GM13976 (cell line): ENCODE measurements around the gene FBXO34.

Source experiments
- DNase-seq: peaks from one replicate; pipeline ENCODE4 v3.0.0; 2012; ENCODE audit warnings: low spot score
- in situ Hi-C: fragments of 300-500 bp; cut with MboI; formaldehyde crosslinking; loops from one replicate; pipeline ENCODE4 v1.12.0; 2022; ENCODE audit warnings: low sequenced_read_pairs, mixed read lengths, inconsistent platforms; ENCODE audit not compliant: unreplicated experiment
- TF ChIP-seq, protein P1 (sequence below): IDR thresholded peaks from 2 replicates; pipeline ENCODE4 v1.5.1; 2012; ENCODE audit warnings: borderline replicate concordance, mild to moderate bottlenecking; ENCODE audit not compliant: insufficient read depth; ENCODE audit errors: extremely low read depth, missing control alignments, control extremely low read depth

FBXO34 gene

DNA sequence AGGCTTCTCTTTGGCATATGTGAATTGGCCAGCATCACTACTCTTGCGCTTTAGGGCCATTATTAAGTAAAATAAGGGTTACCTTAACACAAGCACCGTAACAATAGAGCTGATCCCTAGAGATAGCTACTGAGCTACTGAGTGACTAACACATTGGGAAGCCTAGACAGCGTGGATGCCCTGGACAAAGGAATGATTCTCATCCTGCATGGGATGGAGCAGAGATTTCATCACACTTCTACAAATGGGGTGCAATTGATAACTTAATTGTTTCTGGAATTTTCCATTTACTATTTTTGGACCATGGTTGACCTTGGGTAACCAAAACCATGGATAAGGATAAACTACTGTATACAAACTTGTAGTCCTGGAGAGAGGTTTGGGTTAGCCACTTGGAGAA lies 57.1 kb downstream of the FBXO34 start:
- no peak for DNase-seq
- in situ Hi-C loops = no loop called here
- TF ChIP-seq, protein P1, sequence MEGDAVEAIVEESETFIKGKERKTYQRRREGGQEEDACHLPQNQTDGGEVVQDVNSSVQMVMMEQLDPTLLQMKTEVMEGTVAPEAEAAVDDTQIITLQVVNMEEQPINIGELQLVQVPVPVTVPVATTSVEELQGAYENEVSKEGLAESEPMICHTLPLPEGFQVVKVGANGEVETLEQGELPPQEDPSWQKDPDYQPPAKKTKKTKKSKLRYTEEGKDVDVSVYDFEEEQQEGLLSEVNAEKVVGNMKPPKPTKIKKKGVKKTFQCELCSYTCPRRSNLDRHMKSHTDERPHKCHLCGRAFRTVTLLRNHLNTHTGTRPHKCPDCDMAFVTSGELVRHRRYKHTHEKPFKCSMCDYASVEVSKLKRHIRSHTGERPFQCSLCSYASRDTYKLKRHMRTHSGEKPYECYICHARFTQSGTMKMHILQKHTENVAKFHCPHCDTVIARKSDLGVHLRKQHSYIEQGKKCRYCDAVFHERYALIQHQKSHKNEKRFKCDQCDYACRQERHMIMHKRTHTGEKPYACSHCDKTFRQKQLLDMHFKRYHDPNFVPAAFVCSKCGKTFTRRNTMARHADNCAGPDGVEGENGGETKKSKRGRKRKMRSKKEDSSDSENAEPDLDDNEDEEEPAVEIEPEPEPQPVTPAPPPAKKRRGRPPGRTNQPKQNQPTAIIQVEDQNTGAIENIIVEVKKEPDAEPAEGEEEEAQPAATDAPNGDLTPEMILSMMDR = no peak

DNA sequence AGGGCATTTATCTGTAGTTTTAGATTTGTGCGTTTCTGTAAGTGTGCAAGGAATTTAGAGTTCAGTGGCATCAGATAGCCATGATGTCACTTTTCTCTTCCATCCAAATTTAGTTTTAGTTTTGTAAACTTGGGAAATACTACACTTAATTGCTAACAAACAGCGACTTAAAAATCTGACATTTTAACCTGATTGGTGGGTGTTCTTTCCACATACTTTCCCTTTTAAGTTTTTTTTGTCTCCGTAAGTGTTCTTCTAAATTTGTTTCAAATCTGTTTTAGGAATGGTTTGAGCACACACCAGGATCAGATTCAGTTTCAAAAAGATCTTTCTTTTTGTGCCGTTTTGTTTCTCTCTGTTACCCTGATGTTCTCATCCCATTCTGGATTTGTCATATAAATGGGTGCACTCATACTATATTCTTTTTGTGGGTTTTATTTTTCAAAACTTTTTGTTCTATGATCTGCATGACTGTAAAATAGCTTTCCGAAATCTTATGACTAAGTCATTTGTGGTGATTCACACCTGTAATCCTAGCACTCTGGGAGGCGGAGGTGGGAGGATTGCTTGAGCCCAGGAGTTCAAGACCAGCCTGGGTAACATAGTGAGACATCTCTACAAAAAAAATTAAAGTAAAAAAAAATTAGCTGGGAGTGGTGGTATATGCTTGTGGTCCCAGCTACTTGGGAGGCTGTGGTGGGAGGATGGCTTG lies 58.9 kb downstream of the FBXO34 start:
- DNase-seq = no peak
- TF ChIP-seq, protein P1 = no peak
- in situ Hi-C loops = no loop called here

DNA sequence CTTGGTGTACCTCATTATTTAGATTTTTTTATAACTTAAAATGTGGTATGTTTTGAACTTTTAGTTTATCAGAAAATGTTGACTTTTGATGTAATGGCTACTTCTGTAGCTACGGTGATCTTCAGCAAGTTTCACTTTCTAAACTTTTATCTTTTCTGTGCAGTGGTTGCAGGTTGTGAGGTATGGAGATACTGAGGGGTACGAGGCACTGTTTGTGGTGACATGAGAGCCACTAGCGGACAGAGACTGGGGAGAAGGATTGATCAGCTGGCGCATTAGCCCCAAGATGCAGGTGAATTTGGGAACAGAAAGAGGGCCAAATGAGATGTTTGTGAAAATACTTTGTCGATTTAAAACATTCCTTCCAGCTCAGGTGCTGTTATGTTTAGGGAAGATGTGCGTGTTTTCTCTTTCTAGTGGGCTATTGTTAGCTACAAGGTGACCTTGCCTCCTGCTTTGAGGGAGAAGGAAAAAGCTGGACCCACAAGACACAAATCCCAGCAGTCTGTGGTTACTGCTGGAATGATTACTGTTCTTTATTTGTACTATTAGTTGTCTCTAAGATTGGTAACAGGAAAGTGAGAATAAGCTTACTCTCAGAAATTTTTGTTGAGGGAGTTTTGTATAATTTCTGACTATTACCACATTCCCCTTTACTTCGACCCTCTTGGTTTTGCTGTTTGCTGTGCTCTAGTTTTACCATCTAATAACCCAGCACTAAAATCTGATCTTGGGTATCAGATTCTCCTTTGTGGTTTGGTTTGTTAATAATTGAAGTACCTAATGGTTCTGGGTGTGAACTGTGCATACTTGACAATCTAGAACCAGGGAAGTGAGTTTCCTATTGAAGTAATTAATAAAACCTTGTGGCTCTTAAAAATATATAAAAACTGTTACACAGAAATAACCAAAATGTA lies 61.7 kb downstream of the FBXO34 start:
- in situ Hi-C loops = no loop called here
- no peak for DNase-seq
- TF ChIP-seq, protein P1 = no peak

DNA sequence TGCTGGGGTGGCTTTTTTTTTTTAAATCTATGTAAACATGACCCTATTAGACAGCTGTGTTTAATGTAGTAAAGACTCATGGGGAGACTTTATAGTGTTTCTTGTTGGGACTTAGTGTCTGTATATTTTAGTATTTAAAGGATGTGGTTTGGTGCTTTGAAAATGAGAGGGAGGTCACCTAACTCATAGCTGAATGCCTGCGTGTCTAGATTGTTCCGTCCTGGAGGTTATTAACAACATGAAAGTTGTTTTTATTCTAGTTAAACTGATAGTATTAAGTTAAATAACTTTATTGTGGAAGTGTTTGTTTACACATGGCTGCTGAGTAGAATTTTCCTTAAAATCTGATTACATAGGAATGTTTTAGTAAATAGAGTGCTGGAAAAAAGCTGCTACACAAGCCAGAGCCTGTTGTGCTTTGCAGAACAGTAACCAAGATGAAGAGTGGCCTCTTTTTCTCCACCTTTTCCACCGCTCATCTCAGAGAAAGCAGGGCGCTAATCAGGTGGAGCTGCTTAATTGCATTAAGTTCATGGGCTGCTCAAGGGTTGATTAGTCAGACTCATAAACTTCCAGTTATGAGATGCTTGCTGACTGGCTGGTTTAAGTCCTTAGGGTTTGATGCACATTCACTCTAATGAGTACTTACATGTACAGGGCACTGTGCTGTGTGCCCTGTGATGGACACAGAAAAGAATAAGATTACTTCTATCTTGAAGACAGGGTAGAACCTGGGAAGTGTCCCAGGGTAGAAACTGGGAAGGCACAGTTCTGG lies 62.7 kb downstream of the FBXO34 start:
- in situ Hi-C loops = no loop called here
- TF ChIP-seq, protein P1 = no peak
- DNase-seq = no peak

DNA sequence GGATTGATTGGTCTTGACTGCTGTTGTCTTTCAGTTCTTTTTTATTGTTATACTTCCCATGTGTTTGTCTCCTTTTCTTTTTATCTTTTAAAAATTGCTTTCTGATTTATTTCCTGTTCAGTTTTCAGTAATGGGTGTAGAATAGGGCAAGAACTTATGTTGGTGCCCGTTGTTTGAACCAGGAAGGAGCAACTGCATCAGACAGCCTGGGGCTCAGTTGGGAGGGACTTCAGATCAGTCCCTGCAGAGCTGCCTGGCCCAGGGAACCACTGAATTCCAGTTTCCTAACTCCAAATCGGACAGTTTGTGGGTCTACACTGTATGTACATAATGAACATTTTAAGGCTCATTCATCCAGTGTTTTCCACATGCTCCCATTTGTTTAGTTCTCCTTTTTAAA lies 64.9 kb downstream of the FBXO34 start:
- in situ Hi-C loops = no loop called here
- no peak for DNase-seq
- TF ChIP-seq, protein P1 = no peak

DNA sequence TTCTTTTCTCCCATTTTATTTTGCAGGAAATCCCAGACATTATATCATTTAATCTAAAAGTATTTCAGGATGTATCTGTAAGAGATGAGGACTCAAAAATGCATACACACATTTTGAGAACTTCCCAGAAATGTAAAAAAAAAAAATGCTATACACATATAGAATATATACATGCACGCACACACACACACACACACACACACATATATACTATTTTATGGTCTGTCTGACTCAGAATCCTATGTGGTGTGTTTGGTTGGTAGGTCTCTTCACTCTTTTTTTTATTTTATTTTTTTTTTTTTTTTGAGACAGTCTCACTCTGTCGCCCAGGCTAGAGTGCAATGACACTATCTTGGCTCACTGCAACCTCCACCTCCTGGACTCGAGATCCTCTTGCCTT lies 65.5 kb downstream of the FBXO34 start:
- in situ Hi-C loops = no loop called here
- DNase-seq = no peak
- TF ChIP-seq, protein P1 = no peak
